Measurements from ENCODE around the gene ZNF358. TPM values are rescaled to one million over a fixed set of nuclear protein-coding genes. Genes with fewer than 3 reads are reported as not detected.

Gene ZNF358
- total and polyA plus RNA-seq, 10 of the 15 experiments (the other 5 are each of a cell fraction or from before 2014, with no cell fraction given) = 0.09 to 6.3 (median 1.9) TPM; not detected in 1

DNA sequence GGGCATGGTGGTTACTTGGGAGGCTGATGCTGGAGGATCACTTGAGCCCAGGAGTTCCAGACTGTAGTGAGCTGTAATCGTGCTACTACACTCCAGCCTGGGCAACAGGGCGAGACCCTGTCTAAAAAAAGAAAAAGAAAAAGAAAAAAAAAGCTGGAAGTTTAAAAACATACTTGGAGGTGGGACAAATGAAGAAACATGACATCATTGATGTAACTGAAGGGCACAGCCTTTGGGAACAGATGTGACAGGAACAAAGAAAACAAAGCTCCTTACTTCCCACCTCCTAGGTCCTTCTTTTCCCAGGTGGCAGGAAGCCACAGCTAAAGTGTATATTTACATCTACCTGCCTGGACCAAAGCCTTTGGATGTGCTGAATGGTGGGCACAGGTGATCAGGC, 29.0 kb upstream of the ZNF358 start:
- intact Hi-C loops (cut with micrococcal nuclease; ENCODE audit: unreplicated experiment) (no loop called here), in situ Hi-C loops (cut with MboI) (no loop called here)
- WGBS (ENCODE audit: insufficient coverage, insufficient replicate concordance, low lambda C conversion rate, missing lambda C conversion rate) = 0% methylated on average over 2 of the region's 2 CpGs
- Histone ChIP-seq H3K27me3 (replicated peaks in 1 of 2; ENCODE audit: control insufficient read depth in 2 of 2, insufficient read depth in 2 of 2, low read length in 1 of 2) (no peaks in the 10 kb centered on the region), H3K36me3 (ENCODE audit: control insufficient read depth in 2 of 2, insufficient read depth in 2 of 2, low read length in 1 of 2) (no peaks in the 10 kb centered on the region), H2AFZ (ENCODE audit: control insufficient read depth, low read depth, low read length) (no peak overlapping the region), H3K4me1 (ENCODE audit: control insufficient read depth, insufficient read depth, low read length) (no peaks in the 10 kb centered on the region; the same call in 1 of the 2 replicates), H3K4me2 (ENCODE audit: control insufficient read depth, insufficient read depth) (no peak overlapping the region), H3K9me3 (replicated peaks; ENCODE audit: control insufficient read depth, insufficient read depth, low read length) (no peaks in the 10 kb centered on the region), H3K27ac (ENCODE audit: control insufficient read depth, insufficient read depth) (no peak overlapping the region), H4K20me1 (ENCODE audit: control insufficient read depth, insufficient read depth) (no peaks in the 10 kb centered on the region), H3K79me2 (ENCODE audit: control insufficient read depth, insufficient read depth, low read length) (no peaks in the 10 kb centered on the region), H3K4me3 (no peak overlapping the region), H3K9ac (ENCODE audit: control insufficient read depth, insufficient read depth, low read length) (no peak overlapping the region)
- FAIRE-seq (no peak), DNase-seq (ENCODE audit: low read depth, low spot score) (no peak), ATAC-seq (no peak)
- TF ChIP-seq, protein P1, sequence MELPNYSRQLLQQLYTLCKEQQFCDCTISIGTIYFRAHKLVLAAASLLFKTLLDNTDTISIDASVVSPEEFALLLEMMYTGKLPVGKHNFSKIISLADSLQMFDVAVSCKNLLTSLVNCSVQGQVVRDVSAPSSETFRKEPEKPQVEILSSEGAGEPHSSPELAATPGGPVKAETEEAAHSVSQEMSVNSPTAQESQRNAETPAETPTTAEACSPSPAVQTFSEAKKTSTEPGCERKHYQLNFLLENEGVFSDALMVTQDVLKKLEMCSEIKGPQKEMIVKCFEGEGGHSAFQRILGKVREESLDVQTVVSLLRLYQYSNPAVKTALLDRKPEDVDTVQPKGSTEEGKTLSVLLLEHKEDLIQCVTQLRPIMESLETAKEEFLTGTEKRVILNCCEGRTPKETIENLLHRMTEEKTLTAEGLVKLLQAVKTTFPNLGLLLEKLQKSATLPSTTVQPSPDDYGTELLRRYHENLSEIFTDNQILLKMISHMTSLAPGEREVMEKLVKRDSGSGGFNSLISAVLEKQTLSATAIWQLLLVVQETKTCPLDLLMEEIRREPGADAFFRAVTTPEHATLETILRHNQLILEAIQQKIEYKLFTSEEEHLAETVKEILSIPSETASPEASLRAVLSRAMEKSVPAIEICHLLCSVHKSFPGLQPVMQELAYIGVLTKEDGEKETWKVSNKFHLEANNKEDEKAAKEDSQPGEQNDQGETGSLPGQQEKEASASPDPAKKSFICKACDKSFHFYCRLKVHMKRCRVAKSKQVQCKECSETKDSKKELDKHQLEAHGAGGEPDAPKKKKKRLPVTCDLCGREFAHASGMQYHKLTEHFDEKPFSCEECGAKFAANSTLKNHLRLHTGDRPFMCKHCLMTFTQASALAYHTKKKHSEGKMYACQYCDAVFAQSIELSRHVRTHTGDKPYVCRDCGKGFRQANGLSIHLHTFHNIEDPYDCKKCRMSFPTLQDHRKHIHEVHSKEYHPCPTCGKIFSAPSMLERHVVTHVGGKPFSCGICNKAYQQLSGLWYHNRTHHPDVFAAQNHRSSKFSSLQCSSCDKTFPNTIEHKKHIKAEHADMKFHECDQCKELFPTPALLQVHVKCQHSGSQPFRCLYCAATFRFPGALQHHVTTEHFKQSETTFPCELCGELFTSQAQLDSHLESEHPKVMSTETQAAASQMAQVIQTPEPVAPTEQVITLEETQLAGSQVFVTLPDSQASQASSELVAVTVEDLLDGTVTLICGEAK (IDR thresholded peaks at IDR 0.05; ENCODE audit: borderline replicate concordance) = no peak
- TF ChIP-seq RAD51 (IDR thresholded peaks at IDR 0.05) = no peak
- no peak for TF ChIP-seq HDAC2 (IDR thresholded peaks at IDR 0.05)
- TF ChIP-seq POU2F2 (IDR thresholded peaks at IDR 0.05; ENCODE audit: borderline replicate concordance, low read depth, low read length) = no peak
- ChIA-PET SMC1A (ENCODE audit: uncharacterized antibody, unreplicated experiment) (no interaction called here), RAD21 (ENCODE audit: unreplicated experiment) (no interaction called here), POLR2A (no interaction called here), CTCF (interaction anchor here (0.9 kb wide), 1 partner anchor 25 kb away, joined by 3 read pairs; no protein-coding TSS in a partner anchor)
- BruUV-seq (replicated peaks) = no TSS peak

Data from GM12878 (cell line).